ENCODE data around the gene MAPKAP1. TPM values are rescaled to one million over a fixed set of nuclear protein-coding genes. Genes with fewer than 3 reads are reported as not detected.

Gene MAPKAP1
- total RNA-seq, 1 donor from 2014 or later: 66.5 TPM

DNA sequence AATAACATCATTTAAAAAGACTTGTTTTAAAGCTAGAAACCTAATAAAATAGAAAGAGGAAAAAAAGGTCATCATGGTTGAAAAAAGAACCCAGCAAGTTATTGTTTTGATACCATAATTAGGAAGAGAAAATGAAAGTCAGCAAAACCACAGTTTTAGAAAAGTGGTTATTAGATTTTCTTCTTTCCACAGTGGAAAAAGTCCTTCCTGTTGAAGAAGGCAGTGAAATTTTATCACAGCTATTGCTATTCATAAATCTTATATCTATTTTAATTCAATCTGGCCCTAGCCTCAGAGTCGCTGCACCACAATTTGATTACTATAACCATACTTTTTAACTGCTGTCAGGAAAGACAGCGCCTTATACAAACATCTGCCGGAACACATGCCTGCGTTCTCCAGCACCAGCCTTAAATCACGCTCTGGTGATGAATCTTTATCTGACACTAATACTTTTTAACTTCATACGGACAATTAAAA is 60.3 kb downstream of the MAPKAP1 start:
- intact Hi-C loops (cut with micrococcal nuclease): loop anchor here (10.0 kb wide), 1 partner anchor 98 kb away; the partner anchor contains the start of gene PBX3

DNA sequence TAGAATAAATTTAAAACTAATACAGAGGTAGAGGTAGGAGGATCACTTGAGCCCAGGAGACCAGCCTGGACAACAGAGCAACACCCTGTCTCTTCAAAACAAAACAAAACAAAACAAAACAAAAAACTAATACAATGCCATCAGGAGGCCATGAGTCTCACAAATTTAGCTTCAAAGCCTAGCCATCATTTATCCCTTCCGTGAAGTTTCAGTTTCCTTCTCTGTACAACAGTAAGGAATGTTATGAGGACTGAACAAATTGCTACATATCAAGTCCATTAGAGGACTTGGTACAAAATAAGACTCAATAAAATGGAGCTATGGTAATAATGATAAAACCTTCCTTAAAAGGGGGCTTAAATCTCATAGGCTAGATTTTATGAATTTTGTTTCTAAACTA is 60.8 kb downstream of the MAPKAP1 start:
- intact Hi-C loops (cut with micrococcal nuclease): loop anchor here (10.0 kb wide), 1 partner anchor 99 kb away; the partner anchor contains the start of gene PBX3

DNA sequence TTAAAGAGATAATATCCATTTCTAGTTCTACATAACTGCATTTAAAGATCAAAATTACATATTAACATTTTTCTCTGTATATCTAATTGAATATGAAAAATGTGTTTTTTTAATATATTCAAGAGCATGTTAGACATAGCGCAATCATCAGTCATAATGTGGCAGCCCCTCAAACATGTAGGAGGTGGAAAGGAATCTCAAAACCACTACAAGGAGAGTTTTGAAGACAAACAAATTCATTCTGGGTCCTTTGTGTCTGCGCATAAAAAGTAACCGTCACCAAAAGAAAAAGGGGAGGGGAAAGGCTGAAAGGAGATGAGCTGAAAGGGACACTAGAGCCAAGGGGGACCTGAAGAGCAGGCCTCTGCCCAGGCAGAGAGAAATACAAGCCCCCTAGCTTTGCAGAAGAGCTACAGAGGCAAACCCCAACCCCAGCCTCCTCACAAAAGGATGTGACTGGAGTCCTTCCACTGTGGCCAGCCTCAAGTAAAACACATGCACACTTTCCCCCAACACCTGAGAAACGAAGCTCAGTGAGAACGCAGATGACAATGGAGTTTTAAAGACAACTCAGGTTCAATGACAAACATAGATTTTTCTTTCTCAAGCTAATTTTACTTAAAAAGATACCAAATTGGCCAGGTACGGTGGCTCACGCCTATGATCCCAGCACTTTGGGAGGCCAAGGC is 62.0 kb downstream of the MAPKAP1 start:
- intact Hi-C loops (cut with micrococcal nuclease): loop anchor here (10.0 kb wide), 1 partner anchor 100 kb away; the partner anchor contains the start of gene PBX3

DNA sequence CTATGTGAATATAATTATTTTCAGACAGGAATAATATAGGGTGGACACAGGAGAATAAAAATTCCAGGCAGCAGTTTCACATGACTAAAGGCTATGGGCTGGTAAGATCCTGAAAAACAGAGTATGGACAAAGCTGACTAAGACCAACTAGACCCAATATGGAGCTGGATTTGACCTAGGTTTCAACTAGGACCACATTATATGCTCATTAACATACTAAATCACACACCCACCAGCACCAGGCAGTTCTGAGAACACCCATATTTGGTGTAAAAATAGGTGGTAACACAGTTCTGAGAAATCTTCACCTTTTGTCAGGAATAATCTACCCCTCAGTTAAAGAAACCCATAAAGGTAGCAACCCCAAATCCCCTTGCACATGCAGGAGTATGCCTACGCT is 64.7 kb downstream of the MAPKAP1 start:
- intact Hi-C loops (cut with micrococcal nuclease): loop anchor here (10.0 kb wide), 1 partner anchor 102 kb away; the partner anchor contains the start of gene PBX3

DNA sequence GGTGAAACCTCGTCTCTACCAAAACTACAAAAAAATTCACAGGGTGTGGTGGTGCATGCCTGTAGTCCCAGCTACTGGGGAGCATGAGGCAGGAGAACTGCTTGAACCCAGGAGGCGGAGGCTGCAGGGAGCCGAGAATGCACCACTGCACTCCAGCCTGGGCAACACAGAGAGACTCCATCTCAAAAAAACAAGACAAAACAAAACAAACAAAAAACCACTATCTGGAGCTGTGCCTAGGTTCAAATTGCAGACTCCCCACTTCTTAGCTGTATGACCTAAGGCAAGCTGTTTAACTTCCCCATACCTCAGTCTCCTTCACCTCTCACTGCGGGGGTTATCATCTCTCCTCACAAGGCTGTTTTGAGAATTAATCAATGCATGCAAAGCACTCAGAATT is 68.0 kb downstream of the MAPKAP1 start:
- intact Hi-C loops (cut with micrococcal nuclease): no loop called here

DNA sequence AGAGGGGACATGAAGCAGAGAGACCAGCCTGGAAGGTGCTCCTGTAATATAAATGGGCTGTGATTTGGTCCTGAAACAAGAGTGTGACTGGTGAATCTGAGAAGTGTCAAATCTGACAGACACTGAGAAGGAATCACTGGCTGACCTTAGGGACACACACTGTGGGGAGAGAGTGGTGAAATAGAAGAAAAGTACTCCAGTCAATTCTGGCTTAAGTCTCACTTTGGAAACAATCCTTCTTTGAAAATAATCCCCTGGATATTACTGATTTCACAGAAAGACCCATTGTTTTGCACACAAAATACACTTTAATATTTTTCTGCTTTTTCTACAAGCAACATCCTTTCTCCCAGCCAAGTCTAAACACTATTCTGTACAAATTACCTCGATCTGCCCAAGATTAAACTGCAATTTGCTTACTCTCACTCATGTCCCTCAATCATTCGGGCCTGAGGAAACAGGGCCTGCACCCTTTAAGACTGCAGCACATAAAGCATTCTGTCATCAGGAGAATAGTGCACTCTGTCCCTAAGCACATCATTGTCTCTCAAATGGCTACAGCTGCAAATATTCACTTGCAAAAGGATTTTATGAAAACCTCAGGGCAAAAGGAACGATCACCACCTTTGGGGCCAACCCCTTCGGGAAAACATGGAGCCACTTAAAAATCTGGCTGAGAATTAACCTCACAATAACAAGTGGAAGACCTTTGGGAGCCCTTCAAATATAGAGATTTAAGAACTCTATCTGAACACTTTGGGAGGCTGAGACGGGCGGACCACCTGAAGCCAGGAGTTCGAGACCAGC is 68.6 kb downstream of the MAPKAP1 start:
- intact Hi-C loops (cut with micrococcal nuclease): no loop called here

DNA sequence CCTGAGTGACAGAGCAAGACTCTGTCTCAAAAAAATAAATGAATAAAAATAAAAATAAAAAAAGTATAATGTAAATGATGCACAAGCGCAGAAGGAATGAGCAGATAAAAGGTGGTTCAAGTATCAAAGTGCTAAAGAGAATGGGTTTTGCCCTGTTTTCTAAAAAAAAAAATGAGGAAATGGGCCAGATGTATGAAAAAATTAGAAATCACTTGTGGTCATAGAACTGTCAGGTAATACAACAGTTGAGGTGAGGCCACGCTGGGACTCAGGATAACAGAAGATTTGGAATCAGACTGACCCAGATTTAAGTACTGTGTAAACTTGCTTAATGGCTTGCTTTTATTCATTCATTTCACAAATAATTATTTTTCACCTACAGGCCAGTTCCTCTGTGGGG is 69.8 kb downstream of the MAPKAP1 start:
- intact Hi-C loops (cut with micrococcal nuclease): no loop called here

DNA sequence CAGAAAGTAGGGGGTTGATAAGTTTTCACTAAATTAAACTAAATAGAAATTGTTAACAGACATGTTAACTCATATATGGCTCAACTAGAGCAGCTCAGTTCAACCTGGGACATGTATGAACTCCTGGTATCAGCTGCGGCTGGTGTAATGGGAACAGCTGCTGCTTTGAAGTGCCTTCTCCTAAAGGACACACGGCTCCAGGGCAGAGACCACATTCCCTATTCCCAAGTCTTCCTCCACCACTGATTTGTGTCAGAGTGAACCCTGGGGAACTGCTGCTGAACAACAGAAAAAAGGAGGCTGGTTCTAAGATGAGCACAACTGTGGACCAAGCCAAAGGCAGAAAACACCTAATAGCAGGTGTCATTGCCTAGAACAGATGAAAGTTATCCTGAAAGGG is 71.1 kb downstream of the MAPKAP1 start:
- intact Hi-C loops (cut with micrococcal nuclease): no loop called here

DNA sequence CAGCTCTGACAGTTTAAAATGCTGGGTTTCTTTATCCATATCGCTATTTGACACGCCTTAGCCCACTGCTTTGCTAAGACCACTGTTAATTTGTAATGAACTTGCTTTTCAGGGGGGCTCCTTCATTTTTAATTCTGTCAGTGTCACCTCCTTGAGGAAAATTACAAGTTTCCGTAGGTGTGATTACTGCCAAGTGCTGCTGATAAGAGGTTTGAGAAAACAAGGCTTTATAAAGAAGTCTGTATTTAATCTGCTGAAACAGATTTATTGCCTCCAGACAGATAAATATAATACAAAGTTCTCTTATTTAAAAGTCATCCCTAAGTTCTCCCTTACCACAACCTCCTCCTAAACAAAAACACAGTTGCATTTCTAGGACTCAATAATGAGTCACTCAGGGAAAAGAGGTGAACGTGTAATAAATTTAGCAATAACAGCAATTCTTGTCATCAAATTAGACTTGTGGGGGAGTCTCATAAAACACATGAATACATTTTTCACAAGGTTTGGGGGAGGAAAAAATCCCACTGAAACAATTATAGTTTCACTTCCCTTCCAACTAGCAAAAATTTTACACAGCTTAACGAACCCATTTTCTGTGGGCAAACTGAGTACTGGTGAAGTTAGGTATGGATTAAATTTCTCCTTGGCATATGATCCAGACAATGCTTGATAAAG is 72.8 kb downstream of the MAPKAP1 start:
- intact Hi-C loops (cut with micrococcal nuclease): no loop called here

DNA sequence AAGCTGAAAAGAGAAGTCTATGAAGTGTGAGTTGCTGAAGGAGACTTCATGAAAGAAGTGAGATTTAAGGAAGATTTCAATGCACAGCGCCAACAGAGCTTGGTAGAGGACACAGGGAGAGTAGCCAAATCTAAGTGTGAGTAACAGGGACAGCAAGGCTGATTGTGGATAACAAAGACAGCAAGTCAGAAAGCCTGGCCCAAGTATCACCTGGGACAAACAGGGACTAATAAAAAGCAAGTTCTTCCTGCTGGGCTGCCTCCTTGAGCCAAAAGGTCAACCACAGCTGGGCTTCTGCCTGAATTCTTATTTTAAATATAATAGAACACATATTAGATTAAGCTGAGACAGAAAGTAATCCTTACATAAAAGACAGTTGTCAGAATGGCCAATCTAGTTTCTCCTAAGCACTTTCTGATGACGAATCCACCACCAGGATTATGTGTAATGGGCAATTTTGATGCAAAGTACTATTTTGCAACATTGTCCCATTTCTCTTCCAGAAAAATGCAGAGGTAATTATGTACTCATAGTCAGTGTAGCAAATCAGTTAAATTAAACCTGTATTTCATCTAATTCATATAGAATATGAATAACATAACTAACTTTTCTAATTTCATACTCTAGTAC is 73.8 kb downstream of the MAPKAP1 start:
- intact Hi-C loops (cut with micrococcal nuclease): loop anchor here (2.0 kb wide), 1 partner anchor 224 kb away; no protein-coding TSS in a partner anchor

DNA sequence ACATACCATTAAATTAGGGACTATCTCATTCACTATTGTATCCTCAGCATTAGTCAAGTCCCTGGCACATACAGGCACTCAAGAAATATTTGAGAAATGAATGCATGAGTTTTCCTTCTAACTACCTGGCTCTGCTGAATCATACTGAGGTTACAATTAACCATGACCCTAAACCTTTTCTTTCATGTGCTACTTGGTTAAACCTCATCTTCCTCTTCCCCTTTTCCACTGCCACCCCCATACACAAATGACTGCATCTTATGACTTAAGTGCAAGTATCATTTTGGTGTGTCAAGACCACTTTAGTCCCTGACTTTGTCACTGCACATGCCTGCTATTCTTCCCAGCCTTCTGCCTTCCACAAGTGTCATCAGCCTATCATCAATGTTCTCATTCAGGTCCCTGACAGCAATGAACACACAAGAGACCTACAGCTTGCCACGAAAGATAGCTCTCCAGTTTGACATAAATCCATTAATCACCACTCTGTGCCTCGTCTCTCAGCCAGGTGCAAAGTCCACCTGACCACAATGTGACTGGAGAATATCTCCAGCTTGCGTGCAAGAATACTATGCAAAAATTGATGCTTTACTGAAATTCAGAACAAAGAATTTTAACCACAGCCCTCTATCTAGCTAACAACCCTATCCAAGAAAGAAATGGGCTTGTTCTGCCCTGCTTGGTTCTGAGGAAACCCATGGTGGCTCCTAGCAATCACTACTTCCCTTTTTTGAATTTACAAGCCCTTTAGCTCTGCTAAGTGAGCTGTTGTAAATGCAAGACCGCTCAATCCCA is 74.5 kb downstream of the MAPKAP1 start:
- intact Hi-C loops (cut with micrococcal nuclease): loop anchor here (2.0 kb wide), 1 partner anchor 224 kb away; no protein-coding TSS in a partner anchor

DNA sequence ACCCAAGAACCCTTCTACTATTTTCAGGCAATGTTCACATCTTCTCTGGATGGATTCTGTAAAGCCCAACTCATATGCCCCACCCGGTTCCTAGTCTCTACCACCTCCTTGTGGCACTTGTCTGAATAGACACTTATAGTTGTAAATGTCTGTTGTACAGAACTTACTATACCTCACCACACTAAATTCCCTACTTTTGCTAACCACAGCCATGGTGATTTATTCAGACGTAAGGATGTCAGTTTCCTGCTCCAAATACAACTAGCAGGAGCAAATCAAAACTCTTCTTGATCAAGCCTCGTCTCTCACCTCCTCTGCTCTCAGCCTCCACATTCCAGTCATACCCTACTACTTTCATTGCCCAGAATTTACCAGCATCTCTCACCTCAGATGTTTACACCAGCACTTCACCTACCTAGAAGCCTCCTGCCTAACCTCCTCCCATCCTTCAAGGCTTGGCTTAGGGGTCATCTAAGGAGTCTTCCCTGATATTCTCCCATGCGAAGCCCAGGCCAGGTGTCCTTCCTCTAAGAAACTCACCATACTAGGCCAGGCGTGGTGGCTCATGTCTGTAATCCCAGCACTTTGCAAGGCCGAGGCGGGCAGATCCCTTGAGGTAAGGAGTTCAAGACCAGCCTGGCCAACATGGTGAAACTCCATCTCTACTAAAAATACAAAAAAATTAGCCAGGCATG is 75.5 kb downstream of the MAPKAP1 start:
- intact Hi-C loops (cut with micrococcal nuclease): loop anchor here (1.0 to 2.0 kb wide), 2 partner anchors 73 to 223 kb away; no protein-coding TSS in a partner anchor

DNA sequence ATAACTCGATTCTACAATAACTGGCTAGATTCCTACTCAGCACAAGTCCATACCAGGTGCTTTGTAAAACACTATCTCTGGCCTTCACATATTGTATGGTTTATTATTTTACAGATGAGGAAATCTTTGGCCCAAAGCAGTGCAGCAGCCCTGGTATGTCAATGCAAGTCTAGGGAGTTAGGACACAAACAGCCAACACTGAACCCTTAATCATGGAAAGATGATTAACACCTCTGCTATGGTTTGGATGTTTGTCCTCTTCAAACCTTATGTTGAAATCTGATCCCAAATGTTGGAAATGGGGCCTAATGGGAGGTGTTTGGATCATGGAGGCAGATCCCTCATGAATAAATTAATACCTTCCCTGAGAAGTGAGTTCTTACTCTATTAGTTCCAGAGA is 76.6 kb downstream of the MAPKAP1 start:
- intact Hi-C loops (cut with micrococcal nuclease): no loop called here

DNA sequence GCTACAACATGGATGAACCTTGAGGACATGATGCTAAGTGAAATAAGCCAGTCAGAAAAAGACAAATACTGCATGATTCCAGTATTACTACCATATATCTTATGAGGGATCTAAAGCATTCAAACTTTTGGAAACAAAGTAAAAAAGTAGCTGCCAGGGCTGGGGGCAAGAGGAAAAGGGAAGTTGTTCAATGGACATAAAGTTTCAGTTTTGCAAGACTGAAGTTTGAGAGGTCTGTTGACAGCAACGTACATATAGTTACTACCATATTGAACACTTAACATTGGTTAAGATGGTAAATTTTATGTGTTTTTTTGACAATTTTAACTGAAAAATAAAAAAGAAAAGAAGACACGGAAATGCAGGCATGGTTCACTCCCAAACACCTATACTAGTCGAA is 77.6 kb downstream of the MAPKAP1 start:
- intact Hi-C loops (cut with micrococcal nuclease): no loop called here

DNA sequence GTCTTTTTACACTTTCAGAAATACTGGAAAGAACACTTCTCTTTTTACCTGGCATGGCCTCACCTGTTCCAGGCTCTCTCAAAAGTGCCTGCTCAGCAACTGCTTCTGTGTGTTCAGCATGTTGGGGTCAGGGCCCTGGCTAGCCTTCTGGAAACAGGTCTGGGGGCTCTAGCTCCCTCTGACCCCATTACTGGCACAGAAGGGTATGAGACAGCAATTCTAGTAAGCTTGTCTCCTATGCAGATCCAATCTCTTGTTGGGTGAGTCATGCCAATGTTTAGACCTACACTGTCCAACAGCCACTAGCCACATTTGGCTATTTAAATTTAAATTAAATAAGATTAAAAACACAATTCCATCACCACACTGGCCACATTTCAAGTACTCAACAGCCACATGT is 80.8 kb downstream of the MAPKAP1 start:
- intact Hi-C loops (cut with micrococcal nuclease): no loop called here

DNA sequence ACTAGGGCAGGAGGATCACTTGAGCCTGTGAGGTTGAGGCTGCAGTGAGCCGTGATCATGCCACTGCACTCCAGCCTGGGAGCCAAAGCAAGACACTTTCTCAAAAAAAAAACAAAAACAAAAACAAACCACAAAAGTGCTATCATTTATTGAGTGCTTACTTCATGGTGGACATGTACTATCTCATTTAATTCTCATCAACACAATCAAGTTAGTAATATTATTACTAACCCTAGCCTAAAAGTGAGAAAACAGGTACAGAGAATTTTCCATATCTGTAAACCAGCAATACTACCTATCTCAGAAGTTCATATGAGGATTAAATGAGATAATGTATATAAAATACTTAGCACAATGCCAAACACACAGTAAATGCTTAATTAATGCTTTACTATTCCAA is 85.8 kb downstream of the MAPKAP1 start:
- intact Hi-C loops (cut with micrococcal nuclease): no loop called here

DNA sequence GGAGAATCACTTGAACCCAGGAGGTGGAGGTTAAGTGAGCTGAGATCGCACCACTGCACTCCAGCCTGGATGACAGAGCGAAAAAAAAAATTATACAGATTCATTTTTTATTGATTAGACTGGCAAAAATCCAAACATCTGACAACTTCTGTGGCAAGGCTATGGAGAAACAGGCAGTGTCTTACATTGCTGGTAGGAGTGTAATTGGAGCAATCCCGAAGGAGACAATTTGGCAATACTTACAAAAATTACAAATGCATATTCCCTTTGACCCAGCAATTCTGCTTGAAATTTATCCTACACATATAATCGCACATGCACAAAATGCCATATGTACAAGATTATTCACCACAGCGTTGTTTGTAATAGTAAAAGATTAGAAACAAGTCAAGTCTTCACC is 86.8 kb downstream of the MAPKAP1 start:
- intact Hi-C loops (cut with micrococcal nuclease): no loop called here

DNA sequence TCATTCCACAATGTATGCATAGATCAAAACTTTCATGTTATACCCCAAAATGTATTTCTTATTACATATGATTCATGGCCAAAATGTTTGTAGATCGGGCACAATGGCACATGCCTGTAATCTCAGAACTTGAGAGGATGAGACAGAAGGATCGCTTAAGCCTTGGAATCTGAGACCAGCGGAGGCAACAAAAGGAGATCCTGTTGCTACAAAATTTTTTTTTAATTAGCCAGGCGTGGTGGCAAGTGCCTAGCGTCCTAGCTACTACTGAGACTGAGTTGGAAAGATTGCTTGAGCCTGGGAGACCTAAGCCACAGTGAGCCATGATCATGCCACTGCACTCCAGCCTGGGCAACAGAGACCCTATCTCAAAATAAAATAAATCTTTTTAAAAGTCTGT is 89.9 kb downstream of the MAPKAP1 start:
- intact Hi-C loops (cut with micrococcal nuclease): no loop called here

DNA sequence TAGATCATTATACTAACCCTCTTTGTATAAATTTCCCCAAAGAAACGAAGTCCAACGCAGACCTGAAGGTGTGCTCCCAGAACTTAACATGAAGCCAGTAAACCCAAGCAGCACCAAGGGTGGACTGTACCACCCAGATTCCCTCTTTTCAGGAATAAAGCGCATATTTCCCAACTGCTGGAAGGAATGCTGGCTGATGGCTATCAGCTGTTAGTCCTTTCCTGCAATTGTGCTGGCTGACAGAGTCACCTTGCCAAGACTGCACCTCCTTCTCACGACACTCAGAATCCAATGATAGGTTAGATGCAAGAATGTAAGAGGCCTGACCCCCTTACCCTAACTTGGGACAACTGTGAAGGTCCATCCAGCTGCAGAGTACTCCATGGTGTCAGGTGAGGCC is 93.9 kb downstream of the MAPKAP1 start:
- intact Hi-C loops (cut with micrococcal nuclease): no loop called here

DNA sequence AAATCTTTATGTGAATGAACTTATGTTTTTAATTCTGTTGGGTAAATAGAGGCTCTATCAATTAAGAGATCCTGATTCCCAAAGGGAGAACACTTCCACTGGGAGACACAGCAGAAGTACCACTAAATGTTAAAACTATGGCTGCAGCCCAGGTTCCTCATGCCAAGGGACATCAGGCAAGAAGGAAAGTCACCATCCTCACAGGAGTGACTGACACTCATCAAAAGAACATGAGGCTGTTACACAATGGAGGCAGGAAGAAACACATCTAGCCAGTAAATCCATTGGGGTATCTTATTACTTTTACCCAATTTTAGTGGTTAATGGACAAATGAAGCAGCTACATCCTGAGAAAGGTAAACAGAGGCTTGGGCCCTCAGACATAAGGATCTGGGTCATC is 94.4 kb downstream of the MAPKAP1 start:
- intact Hi-C loops (cut with micrococcal nuclease): no loop called here

Measured in T-helper 2 cell treated with Interferon-gamma antibody and Interleukin-4, amounts not matched to agents 100 ng/mL and 5 ng/mL, for 36 hours (primary cell).